Stimulated activated CD4-positive, alpha-beta T cell treated with anti-CD3 and anti-CD28 coated beads, Interleukin-4, amount 100 ng/mL, for 48 hours (primary cell): ENCODE data around the gene TMEM132A.

Experiments
- DNase-seq, 2 donors: peaks; one replicate each; pipeline ENCODE4 v3.0.0-alpha.2; 2020; ENCODE audit warnings: low read depth in 2 of 2

TMEM132A gene, protein sequence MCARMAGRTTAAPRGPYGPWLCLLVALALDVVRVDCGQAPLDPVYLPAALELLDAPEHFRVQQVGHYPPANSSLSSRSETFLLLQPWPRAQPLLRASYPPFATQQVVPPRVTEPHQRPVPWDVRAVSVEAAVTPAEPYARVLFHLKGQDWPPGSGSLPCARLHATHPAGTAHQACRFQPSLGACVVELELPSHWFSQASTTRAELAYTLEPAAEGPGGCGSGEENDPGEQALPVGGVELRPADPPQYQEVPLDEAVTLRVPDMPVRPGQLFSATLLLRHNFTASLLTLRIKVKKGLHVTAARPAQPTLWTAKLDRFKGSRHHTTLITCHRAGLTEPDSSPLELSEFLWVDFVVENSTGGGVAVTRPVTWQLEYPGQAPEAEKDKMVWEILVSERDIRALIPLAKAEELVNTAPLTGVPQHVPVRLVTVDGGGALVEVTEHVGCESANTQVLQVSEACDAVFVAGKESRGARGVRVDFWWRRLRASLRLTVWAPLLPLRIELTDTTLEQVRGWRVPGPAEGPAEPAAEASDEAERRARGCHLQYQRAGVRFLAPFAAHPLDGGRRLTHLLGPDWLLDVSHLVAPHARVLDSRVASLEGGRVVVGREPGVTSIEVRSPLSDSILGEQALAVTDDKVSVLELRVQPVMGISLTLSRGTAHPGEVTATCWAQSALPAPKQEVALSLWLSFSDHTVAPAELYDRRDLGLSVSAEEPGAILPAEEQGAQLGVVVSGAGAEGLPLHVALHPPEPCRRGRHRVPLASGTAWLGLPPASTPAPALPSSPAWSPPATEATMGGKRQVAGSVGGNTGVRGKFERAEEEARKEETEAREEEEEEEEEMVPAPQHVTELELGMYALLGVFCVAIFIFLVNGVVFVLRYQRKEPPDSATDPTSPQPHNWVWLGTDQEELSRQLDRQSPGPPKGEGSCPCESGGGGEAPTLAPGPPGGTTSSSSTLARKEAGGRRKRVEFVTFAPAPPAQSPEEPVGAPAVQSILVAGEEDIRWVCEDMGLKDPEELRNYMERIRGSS

DNA sequence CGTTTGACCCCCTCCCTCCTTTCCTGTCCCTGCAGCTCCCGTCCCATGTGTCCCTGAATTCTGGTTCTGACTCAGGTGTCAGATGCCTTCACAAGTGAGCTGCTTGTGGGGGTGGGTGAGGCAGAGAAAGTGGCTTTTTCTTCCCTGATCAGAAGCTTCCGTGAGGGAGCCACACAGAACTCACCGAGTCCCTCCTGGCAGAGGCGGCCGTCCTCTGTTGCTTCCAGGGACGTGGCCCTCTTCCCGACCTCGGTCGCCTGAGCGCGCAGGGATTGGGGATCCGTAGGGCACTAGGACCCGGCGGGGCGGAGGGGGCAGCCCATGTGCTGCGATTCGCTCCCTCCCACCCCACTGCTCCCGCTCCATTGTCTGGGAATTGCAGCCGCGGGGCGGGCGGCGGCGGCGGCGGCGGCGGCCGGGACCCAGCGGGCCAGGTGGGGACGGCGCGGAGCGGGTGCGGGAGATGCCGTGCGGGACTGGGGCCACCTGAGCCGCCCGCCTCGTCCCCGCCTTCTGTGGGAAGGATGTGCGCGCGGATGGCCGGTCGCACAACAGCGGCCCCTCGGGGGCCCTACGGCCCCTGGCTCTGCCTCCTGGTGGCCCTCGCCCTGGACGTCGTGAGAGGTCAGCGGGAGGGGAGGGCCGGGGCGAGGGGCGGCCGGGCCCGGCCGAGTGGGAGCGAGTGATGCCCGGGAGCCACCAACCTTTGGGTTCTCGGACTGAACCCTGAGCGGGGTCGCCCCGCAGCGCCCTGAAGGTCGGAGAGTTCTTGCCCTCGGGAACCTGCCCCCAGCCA is at the start of gene TMEM132A:
Gene TMEM132A, plus strand, starts transcription at position 351 of the 796 bp plus-strand sequence. Its CDS starts 174 bp downstream, at position 525.
- no peak for DNase-seq

DNA sequence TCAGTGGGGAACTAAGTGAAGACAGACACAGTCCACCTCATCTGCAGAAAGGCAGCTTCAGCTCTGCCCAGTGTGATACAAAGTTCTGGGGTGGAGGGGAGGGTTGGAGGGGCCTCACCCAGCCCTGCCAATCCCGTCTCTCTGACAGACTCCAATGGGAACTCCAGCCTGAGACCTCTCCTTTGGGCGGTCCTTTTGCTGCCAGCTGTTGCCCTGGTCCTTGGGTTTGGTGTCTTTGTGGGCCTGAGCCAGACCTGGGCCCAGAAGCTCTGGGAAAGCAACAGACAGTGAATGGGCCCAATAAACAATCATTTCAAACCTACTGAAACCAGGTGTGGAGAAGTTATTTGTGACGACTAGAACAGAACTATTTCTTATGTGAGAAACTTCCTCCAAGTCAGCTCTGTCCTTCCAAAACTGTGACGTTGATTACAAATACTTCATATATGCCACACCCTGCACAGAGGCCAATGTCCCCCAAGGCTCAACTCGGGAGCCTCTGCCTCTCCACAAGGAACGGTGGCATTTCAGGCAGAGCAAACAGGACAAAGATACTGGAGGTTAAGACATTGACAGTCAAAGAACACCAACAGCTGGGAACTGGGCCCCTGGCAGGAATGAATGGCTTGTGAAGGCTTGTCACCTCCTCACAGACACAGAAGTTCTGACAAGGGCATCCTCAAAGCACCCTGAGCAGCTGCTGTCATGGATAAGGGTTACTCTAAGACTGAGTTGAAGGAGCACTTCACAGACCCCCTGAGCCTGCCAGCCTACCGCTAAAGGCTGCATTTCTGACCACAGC is 48.7 kb upstream of the TMEM132A start:
- no peak for DNase-seq

DNA sequence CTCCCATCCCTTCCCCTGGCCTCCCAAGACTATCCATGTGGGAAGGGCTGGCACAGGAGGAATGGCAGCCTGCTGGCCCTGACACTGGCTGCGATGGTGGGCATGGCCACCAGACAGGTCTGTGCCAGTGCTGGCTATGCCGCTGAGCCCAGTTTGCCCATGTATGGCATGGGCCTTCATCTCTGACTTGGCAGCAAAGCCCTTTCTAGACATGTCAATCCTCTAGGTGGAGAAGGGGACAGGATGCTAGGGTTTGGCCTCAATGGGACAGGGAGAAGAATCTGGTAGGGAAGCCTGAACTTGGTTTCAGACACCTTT is 48.1 kb upstream of the TMEM132A start:
- no peak for DNase-seq

DNA sequence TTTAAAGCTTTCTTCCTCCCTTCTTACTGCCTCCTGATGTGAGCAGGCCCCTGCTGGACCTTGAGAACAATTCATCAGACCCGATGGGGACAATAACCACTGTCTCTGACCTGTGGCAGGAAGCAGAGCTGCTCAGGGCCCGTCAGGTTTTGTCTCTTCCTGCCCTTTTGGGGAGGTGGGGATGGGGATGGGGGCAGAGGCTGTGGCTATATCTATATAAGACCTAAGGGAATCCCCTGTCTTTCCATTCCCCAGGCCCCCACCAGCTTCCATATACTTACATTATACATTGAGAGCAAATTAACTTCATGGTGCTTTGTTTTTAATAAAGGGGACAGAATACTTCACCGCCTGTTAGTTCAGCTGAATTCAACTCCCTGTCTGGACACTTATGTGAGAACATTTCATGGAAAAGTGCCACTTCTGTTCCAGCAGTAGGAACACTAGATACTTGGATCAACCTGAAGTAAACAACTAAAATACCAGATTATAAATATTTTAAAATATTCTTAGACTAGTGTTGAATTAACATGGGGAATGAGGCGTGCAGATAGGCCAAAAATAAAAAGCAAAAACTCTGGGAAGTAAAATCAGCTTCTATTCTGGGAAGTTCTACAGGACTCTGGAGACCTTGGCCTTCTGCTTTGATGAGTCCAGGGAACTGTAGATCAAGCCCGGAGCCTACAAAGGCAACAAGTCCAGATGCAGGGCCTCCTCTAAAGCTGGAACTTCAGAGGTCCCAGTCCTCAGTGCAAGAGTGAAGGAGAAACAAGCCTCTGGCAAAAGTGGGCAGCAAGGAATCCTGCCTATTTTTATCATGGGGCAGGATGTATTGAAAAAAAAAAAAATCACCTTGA is 45.8 kb upstream of the TMEM132A start:
- no peak for DNase-seq

GRCh38 chr11:60879104-60879503 is 45.2 kb upstream of the TMEM132A start:
- DNase-seq: no peak

GRCh38 chr11:60879971-60880588 is 44.2 kb upstream of the TMEM132A start:
- DNase-seq: no peak

GRCh38 chr11:60880643-60881282 is 43.5 kb upstream of the TMEM132A start:
- DNase-seq: no peak

GRCh38 chr11:60887556-60887955 is 36.7 kb upstream of the TMEM132A start:
- DNase-seq: no peak

DNA sequence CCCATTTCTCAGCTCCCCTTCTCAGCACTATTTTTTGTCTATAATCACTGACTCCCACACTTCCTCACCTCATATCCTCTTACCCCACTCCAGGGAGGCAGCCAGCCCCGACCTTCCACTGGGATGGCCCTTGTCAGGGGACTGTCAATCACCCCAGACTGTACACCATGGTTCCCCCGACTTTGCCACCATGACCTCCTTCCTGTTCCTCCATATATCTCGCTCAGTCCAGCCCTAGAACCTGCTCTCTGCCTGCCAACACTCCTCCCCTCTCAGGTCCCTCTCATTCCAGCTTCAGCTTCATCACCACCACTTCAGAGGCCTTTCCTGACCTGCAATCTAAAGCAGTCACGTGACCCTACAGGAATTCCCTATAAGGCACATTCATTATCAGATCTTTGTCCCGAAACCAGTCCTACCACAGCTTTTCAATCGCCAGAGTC is 34.4 kb upstream of the TMEM132A start:
- DNase-seq: no peak

GRCh38 chr11:60890696-60891095 is 33.6 kb upstream of the TMEM132A start:
- no peak for DNase-seq

GRCh38 chr11:60891103-60891741 is 33.0 kb upstream of the TMEM132A start:
- no peak for DNase-seq

GRCh38 chr11:60895687-60896086 is 28.6 kb upstream of the TMEM132A start:
- no peak for DNase-seq

DNA sequence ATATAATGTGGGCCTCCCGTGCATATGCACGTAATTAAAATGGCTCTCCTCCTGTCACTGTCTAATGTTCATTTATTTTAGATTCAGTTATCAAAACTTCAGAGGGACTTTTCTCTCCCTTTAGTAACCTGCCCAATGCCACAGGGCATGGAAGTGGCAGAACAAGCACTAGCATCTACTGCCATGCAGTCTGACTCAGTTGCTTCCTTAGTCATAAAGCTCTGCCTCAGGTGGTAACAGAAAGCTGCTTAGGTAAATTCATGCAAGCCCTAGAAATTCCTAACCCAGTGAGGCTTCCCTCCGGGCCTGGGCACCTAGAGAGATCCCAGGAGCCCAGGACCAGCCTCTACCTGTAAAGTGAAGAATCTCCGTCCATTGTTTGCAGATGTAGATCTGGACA is 26.8 kb upstream of the TMEM132A start:
- DNase-seq: no peak

- no peak for DNase-seq
Observed at GRCh38 chr11:60899046-60899936, 25.0 kb upstream of the TMEM132A start.

- no peak for DNase-seq
Observed at GRCh38 chr11:60899977-60900376, 24.3 kb upstream of the TMEM132A start.

- no peak for DNase-seq
Observed at GRCh38 chr11:60900673-60901404, 23.4 kb upstream of the TMEM132A start.

DNA sequence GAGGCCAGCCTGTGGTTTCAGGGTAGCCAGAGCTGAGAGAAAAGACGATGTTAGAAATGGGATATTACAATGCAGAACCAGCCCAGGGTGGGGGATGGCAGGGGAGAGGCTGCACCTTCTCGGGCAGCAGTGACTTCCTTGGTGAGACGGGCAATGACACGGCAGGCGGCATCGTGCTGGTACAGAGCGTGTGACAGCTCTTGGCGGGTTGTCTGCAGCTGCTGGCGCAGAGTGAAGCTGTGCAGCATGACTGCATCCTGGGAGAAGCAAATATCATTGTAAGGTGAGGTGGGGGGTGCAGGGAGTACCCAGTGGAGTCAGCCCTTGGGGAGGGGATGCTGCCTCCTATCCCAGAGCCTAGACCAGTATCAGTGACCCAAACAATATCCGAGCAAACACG is 21.6 kb upstream of the TMEM132A start:
- DNase-seq: no peak
